Left ventricle myocardium inferior (tissue), 1 donor: ENCODE data around the gene STX17. TPM values are rescaled to one million over a fixed set of nuclear protein-coding genes. Genes with fewer than 3 reads are reported as not detected.

ENCODE experiments used
- DNase-seq: peaks from one replicate; pipeline ENCODE4 v3.0.0-alpha.2; 2020
- H3K27ac ChIP-seq: fragments of 200-600 bp; replicated peaks from 2 replicates; pipeline ENCODE4 v1.8.0; 2021
- H3K27me3 ChIP-seq: fragments of 200-600 bp; 2 replicates; pipeline ENCODE4 v1.8.0; 2021; ENCODE audit warnings: low read depth
- H3K36me3 ChIP-seq: fragments of 200-600 bp; 2 replicates; pipeline ENCODE4 v1.8.0; 2021
- H3K4me1 ChIP-seq: fragments of 200-600 bp; 2 replicates; pipeline ENCODE4 v1.8.0; 2021
- H3K4me3 ChIP-seq: fragments of 200-600 bp; 2 replicates; pipeline ENCODE4 v1.8.0; 2021; ENCODE audit warnings: mild to moderate bottlenecking, moderate library complexity
- H3K9me3 ChIP-seq: fragments of 200-600 bp; replicated peaks from 2 replicates; pipeline ENCODE4 v1.8.0; 2021
- CTCF ChIP-seq: fragments of 200-600 bp; IDR thresholded peaks from 2 replicates; pipeline ENCODE4 v1.8.0; 2021; ENCODE audit warnings: antibody characterized with exemption, mild to moderate bottlenecking, borderline replicate concordance
- intact Hi-C: fragments of 100-400 bp; cut with micrococcal nuclease; formaldehyde crosslinking; loops from one replicate; pipeline ENCODE4 v1.11.0; 2022
- total RNA-seq: library from RNA; stranded (reverse); fragmentation: NEBNext Ultra II Directional; extraction: Animal tissue kit (Norgen Biotek cat#: 25700); gene quantifications from one replicate; pipeline ENCODE4 v1.2.1, GENCODE V29; 2021
- donor health status: DM: no; HTN: yes; CAD: no; lungs with severe emphysema.

The STX17 gene
- total RNA-seq, 1 donor from 2014 or later, result 23.7 TPM

- no peaks in the 10 kb centered on the region for H3K36me3 ChIP-seq
- peaks cover 36% of the 10 kb centered on the region for H3K4me1 ChIP-seq
- H3K27ac ChIP-seq, result peak overlapping the region; percentile 97
- H3K9me3 ChIP-seq, result no peaks in the 10 kb centered on the region
- intact Hi-C loops, result no loop called here
- H3K4me3 ChIP-seq, result peak overlapping the region; percentile 89
- no peak for DNase-seq
- H3K27me3 ChIP-seq, result no peaks in the 10 kb centered on the region
- no peak for TF ChIP-seq CTCF
These were observed 536 bp upstream of the STX17 start for GRCh38 chr9:99905833-99906402.

GRCh38 chr9:99907208-99907532, 716 bp downstream of the STX17 start:
- Histone ChIP-seq H3K4me3 (peak overlapping the region; percentile 89), H3K9me3 (no peaks in the 10 kb centered on the region), H3K4me1 (peaks cover 36% of the 10 kb centered on the region), H3K27ac (peak overlapping the region; percentile 97), H3K36me3 (peaks cover 6% of the 10 kb centered on the region), H3K27me3 (no peaks in the 10 kb centered on the region)
- intact Hi-C loops, result no loop called here
- no peak for DNase-seq
- TF ChIP-seq CTCF, result no peak

- intact Hi-C loops, result no loop called here
- peaks cover 34% of the 10 kb centered on the region for H3K4me1 ChIP-seq
- DNase-seq, result no peak
- no peak overlapping the region for H3K27ac ChIP-seq
- TF ChIP-seq CTCF, result no peak
- H3K4me3 ChIP-seq, result no peak overlapping the region
- no peaks in the 10 kb centered on the region for H3K9me3 ChIP-seq
- peaks cover 28% of the 10 kb centered on the region for H3K36me3 ChIP-seq
- H3K27me3 ChIP-seq, result no peaks in the 10 kb centered on the region
These were observed 5.1 kb downstream of the STX17 start for GRCh38 chr9:99911600-99911999.

GRCh38 chr9:99916650-99917049, 10.2 kb downstream of the STX17 start:
- no peaks in the 10 kb centered on the region for H3K27me3 ChIP-seq
- no peak for TF ChIP-seq CTCF
- no peak overlapping the region for H3K4me3 ChIP-seq
- DNase-seq, result no peak
- H3K36me3 ChIP-seq, result peaks cover 58% of the 10 kb centered on the region
- intact Hi-C loops, result no loop called here
- H3K4me1 ChIP-seq, result peaks cover 6% of the 10 kb centered on the region
- H3K27ac ChIP-seq, result no peak overlapping the region
- H3K9me3 ChIP-seq, result no peaks in the 10 kb centered on the region

- intact Hi-C loops, result no loop called here
- Histone ChIP-seq H3K27me3 (no peaks in the 10 kb centered on the region), H3K27ac (no peak overlapping the region), H3K36me3 (peaks cover 66% of the 10 kb centered on the region), H3K4me3 (no peak overlapping the region), H3K9me3 (no peaks in the 10 kb centered on the region), H3K4me1 (peaks cover 11% of the 10 kb centered on the region)
- no peak for TF ChIP-seq CTCF
- no peak for DNase-seq
These were observed 11.7 kb downstream of the STX17 start for GRCh38 chr9:99918134-99918533.
